ENCODE results near the gene FBRS.

The FBRS gene

GRCh38 chr16:30657866-30658730 is at the start of gene FBRS:
TSS of gene FBRS (plus strand) at chr16:30658431. CDS start at chr16:30659519, 1,088 bp downstream.
- peak within 1 kb of the TSS; percentile 94 to 96 (median 96) for H3K4me3 Mint-ChIP-seq
- peak; percentile 84 to 89 (median 86) for TF ChIP-seq CTCF (IDR thresholded peaks at IDR 0.05; ENCODE audit: unreplicated experiment in 3 of 3)
- H3K36me3 Mint-ChIP-seq (ENCODE audit: low read depth) = peaks cover 33% of the 10 kb centered on the region

DNA sequence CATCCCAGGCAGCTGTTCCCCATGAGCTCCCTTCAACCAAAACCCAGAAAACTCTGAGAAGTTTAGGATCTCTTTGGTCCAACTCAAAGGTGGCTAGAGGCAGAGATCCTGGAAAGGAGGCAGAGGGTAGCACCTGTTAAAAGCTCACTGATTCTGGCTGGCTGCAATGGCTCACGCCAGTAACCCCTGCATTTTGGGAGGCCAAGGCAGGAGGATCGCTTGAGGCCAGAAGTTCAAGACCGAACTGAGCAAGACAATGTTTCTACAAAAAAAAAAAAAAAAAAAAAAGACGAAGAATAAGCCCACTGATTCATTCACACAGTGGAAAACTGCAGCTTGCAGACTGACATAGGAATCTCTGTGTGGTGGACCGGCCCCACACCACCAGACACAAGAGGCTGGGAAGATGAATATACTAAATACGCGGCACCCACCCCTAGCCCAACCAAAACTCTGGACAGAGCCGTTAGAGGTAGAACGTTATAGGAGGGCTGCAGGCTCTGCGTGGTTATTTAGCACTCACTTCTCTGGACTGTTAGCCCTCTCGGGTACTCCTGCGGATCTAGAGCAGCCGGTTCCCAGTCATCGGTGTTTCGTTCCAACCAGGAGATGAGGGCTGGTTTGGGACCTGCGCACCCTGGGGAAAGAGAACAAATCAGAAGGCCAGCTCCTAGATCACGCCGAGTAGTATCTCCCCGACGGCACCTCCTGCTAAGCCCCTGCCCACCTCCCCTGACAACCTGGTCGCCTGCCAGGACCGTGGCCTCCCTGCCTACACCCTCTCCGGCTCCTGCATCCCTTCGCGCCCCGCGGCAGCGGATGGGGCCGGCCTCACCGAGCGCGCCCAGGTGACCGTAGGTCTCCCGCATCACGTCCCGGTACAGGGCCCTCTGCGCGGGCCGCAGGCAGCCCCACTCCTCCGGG is 49.0 kb upstream of the FBRS start:
- Mint-ChIP-seq H3K4me3 (peak overlapping the region; percentile 88 to 94 (median 90)), H3K27me3 (ENCODE audit: low read depth) (no peaks in the 10 kb centered on the region), H3K4me1 (peaks cover 6% of the 10 kb centered on the region), H3K27ac (peak overlapping the region; percentile 93 to 99 (median 98)), H3K9me3 (no peaks in the 10 kb centered on the region), H3K36me3 (ENCODE audit: low read depth) (peaks cover 31% of the 10 kb centered on the region)
- no peak for TF ChIP-seq CTCF (IDR thresholded peaks at IDR 0.05; ENCODE audit: unreplicated experiment in 3 of 3)

More at GRCh38 chr16:30657866-30658730, at the start of gene FBRS:
- Mint-ChIP-seq H3K9me3 (no peaks in the 10 kb centered on the region), H3K27me3 (ENCODE audit: low read depth) (peaks cover 4% of the 10 kb centered on the region), H3K27ac (peak within 1 kb of the TSS; percentile 99 to 100 (median 100)), H3K4me1 (peaks cover 28% of the 10 kb centered on the region)

- H3K4me3 Mint-ChIP-seq = peak within 1 kb of the TSS; percentile 88 to 94 (median 90)
- peak within 1 kb of the TSS; percentile 98 to 99 (median 98) for H3K27ac Mint-ChIP-seq
- H3K4me1 Mint-ChIP-seq = peaks cover 6% of the 10 kb centered on the region
- no peak for TF ChIP-seq CTCF (IDR thresholded peaks at IDR 0.05; ENCODE audit: unreplicated experiment in 3 of 3)
- no peaks in the 10 kb centered on the region for H3K27me3 Mint-ChIP-seq (ENCODE audit: low read depth)
- peaks cover 22% of the 10 kb centered on the region for H3K36me3 Mint-ChIP-seq (ENCODE audit: low read depth)
- no peaks in the 10 kb centered on the region for H3K9me3 Mint-ChIP-seq
These were observed 48.0 kb upstream of the FBRS start, which contains the start of gene ZNF689 for GRCh38 chr16:30609926-30610839. TSS of gene ZNF689 (minus strand) at chr16:30610389. CDS start at chr16:30610041, 348 bp downstream.

DNA sequence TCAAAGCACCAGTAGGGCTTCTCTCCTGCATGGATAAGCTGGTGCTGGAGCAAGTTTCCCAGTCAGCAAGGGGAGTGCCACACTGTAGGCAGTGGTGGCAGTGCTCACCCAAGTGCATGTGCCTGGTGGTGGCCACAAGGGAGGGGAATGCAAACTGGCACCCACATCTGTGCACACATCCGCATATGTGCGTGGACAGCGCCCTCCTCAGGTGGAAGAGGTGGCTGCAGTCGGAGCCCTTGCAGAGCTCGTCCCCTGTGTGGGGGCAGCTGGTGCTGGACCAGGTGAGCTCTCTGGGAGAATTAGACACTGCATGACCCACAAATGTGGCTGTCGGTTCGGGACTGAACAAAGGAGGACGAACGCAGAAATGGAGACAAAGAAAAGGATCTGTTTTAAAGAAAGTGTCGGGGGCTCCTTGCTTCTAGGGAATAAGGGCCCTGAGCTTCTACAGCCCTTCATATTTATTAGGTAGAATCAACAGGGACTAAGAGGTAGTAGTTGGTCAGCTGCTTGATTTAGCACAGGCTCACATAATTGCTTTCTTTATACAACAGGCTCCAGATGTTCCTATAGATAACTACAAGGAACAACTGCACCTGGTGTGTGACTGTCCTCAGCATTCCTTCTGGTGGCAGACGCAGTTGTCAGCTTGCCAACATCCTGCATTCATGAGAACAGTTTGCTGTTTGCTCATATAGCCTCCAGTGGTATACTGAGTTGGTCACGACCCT is 42.7 kb upstream of the FBRS start:
- Mint-ChIP-seq H3K27me3 (ENCODE audit: low read depth) (no peaks in the 10 kb centered on the region), H3K4me1 (peaks cover 15% of the 10 kb centered on the region), H3K4me3 (no peak overlapping the region), H3K36me3 (ENCODE audit: low read depth) (no peaks in the 10 kb centered on the region), H3K9me3 (peaks cover 3% of the 10 kb centered on the region), H3K27ac (peak overlapping the region; percentile 40 to 80 (median 76))
- peak; percentile 18 to 40 (median 31) for TF ChIP-seq CTCF (IDR thresholded peaks at IDR 0.05; ENCODE audit: unreplicated experiment in 3 of 3)
